HG03469 (cell line): ENCODE results near the gene PLSCR1.

Experiments
- ATAC-seq: cut with Tn5 transposase; IDR thresholded peaks from one replicate; pipeline ENCODE4 v1.9.1; 2021; ENCODE audit warnings: mild to moderate bottlenecking, moderate library complexity, moderate number of reproducible peaks; ENCODE audit not compliant: unreplicated experiment

The PLSCR1 gene

GRCh38 chr3:146544002-146544928 lies at the start of gene PLSCR1:
Gene PLSCR1 (minus strand): TSS chr3:146544607. CDS start chr3:146536552, 8,055 bp downstream.
- ATAC-seq, result peak; percentile 75

GRCh38 chr3:146593776-146594175 lies 49.4 kb upstream of the PLSCR1 start:
- no peak for ATAC-seq

DNA sequence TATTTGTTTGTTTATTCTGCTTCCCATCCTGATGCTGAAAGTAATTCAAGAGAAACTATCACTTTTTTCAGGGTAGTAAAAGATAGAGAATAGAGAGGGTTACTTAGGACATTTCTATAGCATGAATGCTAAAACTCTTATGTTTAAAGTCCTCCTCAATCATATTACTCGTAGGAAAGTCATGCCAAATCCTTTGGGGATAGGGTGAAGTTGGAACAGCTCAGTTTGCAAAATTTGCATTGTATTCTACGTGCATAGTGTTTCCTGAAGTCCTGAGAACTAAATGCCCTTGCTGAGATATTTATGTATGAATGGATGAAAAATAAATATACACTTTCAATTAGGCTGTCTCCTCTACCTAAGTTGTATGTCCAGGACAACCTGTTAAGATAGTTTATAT lies 46.1 kb upstream of the PLSCR1 start:
- no peak for ATAC-seq

GRCh38 chr3:146589899-146590508 lies 45.6 kb upstream of the PLSCR1 start:
- ATAC-seq, result no peak

DNA sequence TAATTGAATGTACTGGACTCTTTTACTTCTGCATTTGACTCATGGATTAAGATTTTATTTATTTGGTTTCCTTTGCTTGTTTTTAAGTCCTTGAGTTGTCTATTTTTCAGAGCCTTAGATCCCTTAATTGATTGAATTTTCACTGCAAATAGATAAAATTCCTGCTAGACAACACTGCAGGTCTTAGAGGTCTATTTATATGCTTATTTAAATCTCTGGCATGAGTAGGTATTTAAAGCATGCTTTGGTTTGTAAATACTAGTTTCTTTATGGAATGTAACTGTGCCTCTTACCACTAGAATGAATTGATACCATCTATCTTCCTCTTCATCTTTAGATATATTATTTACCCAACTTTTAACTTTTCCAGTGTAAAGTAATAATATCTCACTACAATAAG lies 40.7 kb upstream of the PLSCR1 start:
- ATAC-seq, result no peak

DNA sequence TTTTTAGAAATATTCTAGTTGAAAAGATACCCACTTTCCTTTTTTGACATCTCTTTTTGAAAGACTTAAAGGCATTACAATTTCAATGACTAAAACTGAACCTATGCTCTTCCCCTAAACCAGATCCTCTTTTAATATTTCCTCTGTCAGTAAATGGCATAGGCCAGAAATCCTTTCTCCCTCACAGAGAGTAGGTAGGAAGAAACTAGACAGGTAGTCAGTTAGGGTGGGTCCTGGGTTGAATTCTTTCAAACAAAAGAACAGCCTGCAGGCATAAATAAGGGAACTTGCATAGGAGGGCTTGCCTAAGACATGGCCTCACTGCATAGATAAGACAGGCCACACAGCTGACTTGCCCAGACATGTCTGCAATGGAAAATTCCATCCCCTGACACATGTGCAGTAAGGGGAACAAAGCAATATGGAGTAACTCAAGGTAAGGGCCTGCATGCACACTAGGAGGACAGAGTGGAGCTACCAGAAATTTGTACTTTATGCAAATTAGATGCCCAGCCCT lies 37.6 kb upstream of the PLSCR1 start:
- ATAC-seq, result no peak

DNA sequence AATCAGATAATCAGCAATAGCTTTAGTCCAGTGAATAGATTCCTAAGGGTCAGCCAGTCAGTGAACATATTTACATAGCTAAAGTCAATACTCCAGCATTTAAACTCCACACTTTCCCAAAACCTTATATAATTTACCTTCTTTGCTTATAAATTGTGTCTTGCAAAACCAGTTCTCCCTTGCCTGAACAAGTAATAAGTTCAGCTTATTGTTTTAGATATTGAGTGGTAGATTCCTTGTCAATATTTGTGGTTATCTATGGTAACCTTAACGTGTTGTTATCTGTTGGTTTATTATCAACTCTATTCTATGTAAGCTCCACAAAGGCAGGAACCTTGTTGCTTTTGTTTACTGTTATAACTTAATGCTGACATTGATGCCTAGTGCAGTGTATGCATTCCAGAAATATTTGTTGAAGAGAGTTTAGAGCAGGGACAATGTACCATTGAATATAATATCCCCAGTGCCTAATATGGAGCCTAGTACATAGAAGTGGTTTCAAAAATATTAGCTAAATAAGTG lies 36.7 kb upstream of the PLSCR1 start:
- ATAC-seq, result no peak

DNA sequence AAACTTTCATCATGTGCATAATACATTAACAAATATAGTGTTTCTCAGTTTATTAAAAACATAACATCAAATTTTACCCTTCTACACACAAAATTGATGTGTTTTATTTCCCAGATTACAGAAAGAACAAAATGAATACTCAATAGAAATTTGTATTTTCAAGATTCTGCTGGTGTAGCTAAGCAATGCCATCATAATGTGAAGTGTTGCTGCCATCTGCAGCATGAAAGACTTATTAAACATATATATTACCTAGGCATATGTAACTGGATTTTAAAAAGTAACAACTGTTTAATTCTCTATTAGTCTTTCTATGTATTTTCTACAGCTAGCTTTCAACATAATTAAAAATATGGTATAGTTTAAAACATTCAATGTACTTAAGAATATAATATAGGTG lies 33.3 kb upstream of the PLSCR1 start:
- peak; percentile 63 for ATAC-seq

- no peak for ATAC-seq
Measured at GRCh38 chr3:146575636-146576035, 31.2 kb upstream of the PLSCR1 start.

- no peak for ATAC-seq
Measured at GRCh38 chr3:146574173-146574572, 29.8 kb upstream of the PLSCR1 start.

GRCh38 chr3:146569314-146569713 lies 24.9 kb upstream of the PLSCR1 start:
- ATAC-seq, result no peak

DNA sequence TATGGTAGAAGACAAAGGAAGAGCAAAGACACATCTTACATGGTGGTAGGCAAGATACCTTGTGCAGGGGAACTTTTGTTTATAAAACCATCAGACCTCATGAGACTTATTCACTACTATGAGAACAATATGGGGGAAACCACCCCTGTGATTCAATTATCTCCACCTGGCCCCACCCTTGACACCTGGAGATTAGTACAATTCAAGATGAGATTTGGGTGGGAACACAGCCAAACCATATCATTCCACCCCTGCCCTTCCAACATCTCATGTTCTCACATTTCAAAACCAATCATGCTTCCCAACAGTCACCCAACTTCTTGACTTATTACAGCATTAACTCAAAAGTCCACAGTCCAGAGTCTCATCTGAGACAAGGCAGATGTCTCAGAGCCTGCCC lies 21.7 kb upstream of the PLSCR1 start:
- no peak for ATAC-seq

DNA sequence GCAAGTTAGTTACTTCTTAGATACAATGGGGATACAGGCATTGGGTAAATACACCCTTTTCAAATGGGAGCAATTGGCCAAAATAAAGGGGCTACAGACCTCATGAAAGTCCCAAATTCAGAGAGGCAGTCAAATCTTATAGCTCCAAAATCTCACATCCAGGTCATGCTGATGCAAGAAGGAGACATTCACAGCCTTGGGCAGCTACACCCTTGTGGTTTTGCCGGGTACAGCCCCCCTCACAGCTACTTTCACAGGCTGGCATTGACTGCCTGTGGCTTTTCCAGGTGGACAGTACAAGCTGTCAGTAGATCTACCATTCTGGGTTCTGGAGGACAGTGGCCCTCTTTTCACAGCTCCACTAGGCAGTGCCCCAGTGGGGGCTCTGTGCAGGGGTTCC lies 17.5 kb upstream of the PLSCR1 start:
- ATAC-seq, result no peak

DNA sequence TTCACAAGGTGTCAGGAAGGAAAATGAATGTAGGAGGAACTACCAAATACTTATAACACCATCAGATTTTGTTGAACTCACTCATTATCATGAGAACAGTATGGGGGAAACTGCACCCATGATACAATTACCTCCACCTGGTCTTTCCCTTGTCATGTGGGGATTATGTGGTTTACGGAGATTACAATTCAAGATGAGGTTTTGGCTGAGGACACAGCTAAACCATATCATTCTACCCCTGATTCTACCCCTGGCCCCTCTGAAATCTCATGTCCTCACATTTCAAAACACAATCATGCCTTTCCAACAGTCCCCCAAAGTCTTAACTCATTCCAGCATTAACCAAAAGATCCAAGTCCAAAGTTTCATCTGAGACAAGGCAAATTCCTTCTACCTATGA lies 17.1 kb upstream of the PLSCR1 start:
- no peak for ATAC-seq

DNA sequence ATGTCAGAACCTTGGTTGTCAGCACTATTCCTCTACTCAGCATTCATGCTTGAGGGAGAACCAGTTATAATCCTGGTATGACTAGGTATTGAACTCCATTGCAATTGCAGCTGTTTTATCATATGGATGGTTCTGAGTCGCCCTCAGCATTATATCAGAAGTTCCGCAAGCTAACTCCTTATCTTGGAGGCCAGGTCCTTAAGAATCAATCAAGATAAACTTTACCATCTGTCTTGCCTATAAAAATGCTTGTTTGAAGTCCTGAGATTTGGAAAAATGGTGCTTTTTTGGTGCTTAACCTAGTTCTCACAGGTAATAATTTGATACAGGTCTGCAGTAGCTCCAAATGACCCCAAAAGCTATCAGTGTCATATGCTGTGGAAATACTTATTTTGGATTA lies 16.3 kb upstream of the PLSCR1 start:
- no peak for ATAC-seq

GRCh38 chr3:146559388-146559787 lies 15.0 kb upstream of the PLSCR1 start:
- ATAC-seq, result no peak

- no peak for ATAC-seq
Measured at GRCh38 chr3:146558781-146559180, 14.4 kb upstream of the PLSCR1 start.

GRCh38 chr3:146557745-146558144 lies 13.3 kb upstream of the PLSCR1 start:
- no peak for ATAC-seq

- no peak for ATAC-seq
Measured at GRCh38 chr3:146555311-146555710, 10.9 kb upstream of the PLSCR1 start.

- no peak for ATAC-seq
Measured at GRCh38 chr3:146554151-146554760, 9.8 kb upstream of the PLSCR1 start.

GRCh38 chr3:146550743-146551510 lies 6.5 kb upstream of the PLSCR1 start:
- ATAC-seq, result peak; percentile 94
